ENCODE measurements around the gene TOP3A. TPM values are rescaled to one million over a fixed set of nuclear protein-coding genes. Genes with fewer than 3 reads are reported as not detected.

TOP3A gene
- total RNA-seq, 2 experiments from 2014 or later, result 59.0 to 59.5 TPM

DNA sequence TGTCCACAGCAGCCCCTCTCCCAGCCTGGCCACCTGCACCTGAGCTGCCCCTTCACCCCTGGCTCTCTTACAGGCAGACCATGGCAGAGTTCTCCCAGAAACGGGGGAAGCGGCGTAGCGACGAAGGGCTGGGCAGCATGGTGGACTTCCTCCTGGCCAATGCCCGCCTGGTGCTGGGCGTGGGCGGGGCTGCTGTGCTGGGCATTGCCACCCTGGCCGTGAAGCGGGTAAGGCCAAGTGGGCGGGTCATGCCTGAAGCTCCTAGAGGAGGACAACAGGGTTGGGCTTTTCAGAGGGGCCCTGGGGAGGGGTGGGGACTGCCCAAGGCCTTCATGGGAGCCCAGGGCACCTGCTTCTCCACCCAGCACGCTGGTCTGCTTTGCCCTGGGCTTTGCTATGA, 52.2 kb downstream of the TOP3A start:
- Mint-ChIP-seq H3K4me3 (no peak overlapping the region), H3K27ac (no peak overlapping the region), H3K27me3 (ENCODE audit: low read depth) (no peaks in the 10 kb centered on the region), H3K4me1 (ENCODE audit: low read depth) (peaks cover 24% of the 10 kb centered on the region), H3K9me3 (no peaks in the 10 kb centered on the region), H3K36me3 (ENCODE audit: low read depth) (no peaks in the 10 kb centered on the region)
- DNase-seq, result no peak
- CTCF ChIA-PET, result interaction anchor here (1.1 kb wide), 1 partner anchor 45 kb away, joined by 3 read pairs; no protein-coding TSS in a partner anchor
- intact Hi-C loops (cut with micrococcal nuclease), result loop anchor here (10.0 kb wide), 1 partner anchor 308 kb away; no protein-coding TSS in a partner anchor

DNA sequence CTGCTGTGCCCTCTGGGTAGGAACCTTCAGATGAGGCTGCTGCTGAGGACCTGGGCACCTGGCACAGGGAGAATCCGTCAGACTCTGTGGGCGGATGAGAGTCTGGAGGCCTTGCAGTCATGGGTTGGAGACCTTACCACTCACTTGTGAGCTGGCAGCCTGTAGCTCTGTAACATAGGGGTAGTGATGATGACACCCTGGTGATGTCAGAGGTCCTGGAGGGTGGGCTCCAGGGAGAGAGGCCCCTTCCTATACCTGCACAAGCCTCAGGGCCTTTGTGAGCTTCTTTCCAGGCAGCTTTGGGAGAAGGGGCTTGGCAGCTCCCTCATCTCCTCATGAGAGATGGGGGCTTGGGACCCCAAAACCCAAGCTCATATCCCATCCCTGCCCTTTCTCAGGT, 52.7 kb downstream of the TOP3A start:
- H3K27ac Mint-ChIP-seq, result no peak overlapping the region
- no peak for DNase-seq
- no peaks in the 10 kb centered on the region for H3K27me3 Mint-ChIP-seq (ENCODE audit: low read depth)
- H3K4me3 Mint-ChIP-seq, result no peak overlapping the region
- intact Hi-C loops (cut with micrococcal nuclease), result loop anchor here (10.0 kb wide), 1 partner anchor 307 kb away; no protein-coding TSS in a partner anchor
- H3K9me3 Mint-ChIP-seq, result no peaks in the 10 kb centered on the region
- H3K4me1 Mint-ChIP-seq (ENCODE audit: low read depth), result peaks cover 28% of the 10 kb centered on the region
- H3K36me3 Mint-ChIP-seq (ENCODE audit: low read depth), result peaks cover 1% of the 10 kb centered on the region
- CTCF ChIA-PET, result no interaction called here

GRCh38 chr17:18261659-18262058, 53.1 kb downstream of the TOP3A start:
- Mint-ChIP-seq H3K27me3 (ENCODE audit: low read depth) (no peaks in the 10 kb centered on the region), H3K4me1 (ENCODE audit: low read depth) (peaks cover 30% of the 10 kb centered on the region), H3K27ac (no peak overlapping the region), H3K4me3 (peak overlapping the region; percentile 78), H3K36me3 (ENCODE audit: low read depth) (peaks cover 2% of the 10 kb centered on the region), H3K9me3 (no peaks in the 10 kb centered on the region)
- no peak for DNase-seq
- intact Hi-C loops (cut with micrococcal nuclease), result loop anchor here (2.0 to 10.0 kb wide), 3 partner anchors 101 to 307 kb away; partner anchors contain the start of genes DRC3, SHMT1 and TOM1L2
- CTCF ChIA-PET, result interaction anchor here (0.8 kb wide), 1 partner anchor 364 kb away, joined by 5 read pairs; no protein-coding TSS in a partner anchor

- H3K9me3 Mint-ChIP-seq, result no peaks in the 10 kb centered on the region
- H3K27ac Mint-ChIP-seq, result peak overlapping the region; percentile 73
- H3K27me3 Mint-ChIP-seq (ENCODE audit: low read depth), result no peaks in the 10 kb centered on the region
- peaks cover 28% of the 10 kb centered on the region for H3K4me1 Mint-ChIP-seq (ENCODE audit: low read depth)
- peaks cover 2% of the 10 kb centered on the region for H3K36me3 Mint-ChIP-seq (ENCODE audit: low read depth)
- peak overlapping the region; percentile 78 for H3K4me3 Mint-ChIP-seq
- CTCF ChIA-PET, result interaction anchor here (0.6 to 0.8 kb wide), 2 partner anchors 53 to 365 kb away, joined by 3 to 5 read pairs; partner anchors contain the start of gene TOP3A
- peak; percentile 59 for DNase-seq
- intact Hi-C loops (cut with micrococcal nuclease), result loop anchor here (2.0 to 10.0 kb wide), 3 partner anchors 102 to 306 kb away; partner anchors contain the start of genes DRC3, SHMT1 and TOM1L2
Measured at GRCh38 chr17:18261146-18261515, 53.7 kb downstream of the TOP3A start.

DNA sequence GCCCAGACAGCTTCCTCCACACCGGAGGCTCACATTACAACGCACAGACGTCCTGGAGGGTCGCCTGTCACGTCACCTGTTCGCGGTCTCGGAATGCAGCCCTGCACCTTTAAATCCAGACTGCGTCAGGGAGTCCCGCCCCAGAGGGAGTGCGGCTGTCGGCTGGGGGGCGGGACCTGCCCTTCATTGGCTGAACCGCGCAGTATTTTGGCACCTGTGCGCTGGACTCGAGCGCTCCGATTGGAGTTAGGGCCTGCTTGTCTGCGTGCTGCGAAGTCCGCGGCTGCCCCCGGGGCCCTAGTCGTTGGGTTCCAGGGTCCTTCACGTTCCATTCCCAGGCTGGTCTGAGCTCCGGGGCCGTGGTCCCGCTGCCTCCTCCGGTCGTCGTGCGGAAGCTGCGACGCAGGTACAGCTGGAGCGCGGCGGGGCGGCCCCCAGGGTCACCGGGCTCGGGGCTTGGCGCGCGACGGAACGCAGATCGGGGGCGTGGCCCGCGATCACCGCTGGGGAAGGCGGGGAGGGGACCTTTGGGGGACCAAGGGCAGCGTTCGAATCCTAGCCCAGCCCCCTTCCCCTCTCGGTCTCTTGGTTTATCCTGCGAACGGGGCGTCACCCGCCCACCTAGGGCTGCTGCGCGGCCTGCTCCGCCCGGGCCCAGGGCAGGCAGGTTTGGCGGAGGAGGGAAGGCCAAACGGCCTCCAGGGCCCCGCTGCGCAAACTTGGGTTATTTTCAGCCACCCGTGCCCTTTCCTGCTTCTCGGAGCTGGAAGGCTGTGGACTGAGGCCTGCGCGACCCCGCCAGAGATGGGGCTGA, 54.3 kb downstream of the TOP3A start, which contains the start of gene MIEF2:
Gene MIEF2, plus strand, starts transcription at position 331 of the 814 bp plus-strand sequence. CDS start 2,059 bp downstream, outside the sequence.
- peak within 1 kb of the TSS; percentile 73 for H3K27ac Mint-ChIP-seq

DNA sequence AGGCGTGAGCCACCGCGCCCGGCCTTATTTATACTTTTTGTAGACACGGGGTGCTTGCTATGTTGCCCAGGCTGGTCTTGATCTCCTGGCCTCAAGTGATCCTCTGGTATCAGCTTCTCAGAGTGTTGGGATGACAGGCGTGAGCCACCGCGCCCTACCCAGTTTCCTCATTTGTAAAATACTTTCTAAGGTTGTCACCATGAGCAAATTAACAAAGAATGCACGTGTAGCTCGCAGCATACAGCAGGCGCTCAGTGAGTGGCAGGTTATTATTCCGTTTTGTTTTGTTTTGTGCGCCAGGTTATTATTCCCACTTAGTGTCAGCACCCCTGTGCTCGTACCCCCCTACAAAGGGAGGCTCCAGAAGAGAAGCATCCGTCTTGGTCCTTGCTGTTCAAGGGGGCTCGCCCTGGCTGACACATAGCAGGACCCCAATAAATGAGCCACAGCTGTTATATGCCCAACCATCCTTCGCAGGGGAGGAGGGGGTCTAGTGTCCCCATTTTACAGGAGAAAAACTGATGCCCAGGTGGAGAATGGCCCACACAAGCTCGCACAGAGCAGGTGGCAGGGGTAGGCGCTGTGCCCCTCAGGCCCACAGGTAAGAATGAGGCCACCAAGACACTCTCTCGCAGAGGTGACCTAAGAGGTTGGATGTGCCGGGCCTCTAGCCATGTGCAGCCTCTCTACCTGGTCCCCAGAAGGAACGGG, 55.0 kb downstream of the TOP3A start:
- H3K4me3 Mint-ChIP-seq, result peak overlapping the region; percentile 78
- no peaks in the 10 kb centered on the region for H3K9me3 Mint-ChIP-seq
- CTCF ChIA-PET, result interaction anchor here (1.1 to 1.2 kb wide), 2 partner anchors 11 to 41 kb away, joined by 4 to 5 read pairs; no protein-coding TSS in a partner anchor
- H3K36me3 Mint-ChIP-seq (ENCODE audit: low read depth), result peaks cover 2% of the 10 kb centered on the region
- H3K27me3 Mint-ChIP-seq (ENCODE audit: low read depth), result no peaks in the 10 kb centered on the region
- intact Hi-C loops (cut with micrococcal nuclease), result loop anchor here (1.0 to 10.0 kb wide), 6 partner anchors 43 to 305 kb away; partner anchors contain the start of genes ALKBH5, DRC3, SHMT1 and SMCR8
- H3K4me1 Mint-ChIP-seq (ENCODE audit: low read depth), result peaks cover 30% of the 10 kb centered on the region
- peak overlapping the region; percentile 30 for H3K27ac Mint-ChIP-seq
- DNase-seq, result no peak

More for the DNA sequence above, 54.3 kb downstream of the TOP3A start, which contains the start of gene MIEF2:
- CTCF ChIA-PET, result interaction anchor here (0.6 to 1.1 kb wide), 3 partner anchors 42 to 365 kb away, joined by 3 to 5 read pairs (median 5); partner anchors contain the start of gene TOP3A
- Mint-ChIP-seq H3K9me3 (no peaks in the 10 kb centered on the region), H3K4me3 (peak within 1 kb of the TSS; percentile 78), H3K27me3 (ENCODE audit: low read depth) (no peaks in the 10 kb centered on the region), H3K4me1 (ENCODE audit: low read depth) (peaks cover 30% of the 10 kb centered on the region), H3K36me3 (ENCODE audit: low read depth) (peaks cover 2% of the 10 kb centered on the region)
- peak; percentile 95 for DNase-seq
- intact Hi-C loops (cut with micrococcal nuclease), result loop anchor here (1.0 to 10.0 kb wide), 5 partner anchors 55 to 306 kb away; partner anchors contain the start of genes ALKBH5, DRC3, SHMT1 and SMCR8

DNA sequence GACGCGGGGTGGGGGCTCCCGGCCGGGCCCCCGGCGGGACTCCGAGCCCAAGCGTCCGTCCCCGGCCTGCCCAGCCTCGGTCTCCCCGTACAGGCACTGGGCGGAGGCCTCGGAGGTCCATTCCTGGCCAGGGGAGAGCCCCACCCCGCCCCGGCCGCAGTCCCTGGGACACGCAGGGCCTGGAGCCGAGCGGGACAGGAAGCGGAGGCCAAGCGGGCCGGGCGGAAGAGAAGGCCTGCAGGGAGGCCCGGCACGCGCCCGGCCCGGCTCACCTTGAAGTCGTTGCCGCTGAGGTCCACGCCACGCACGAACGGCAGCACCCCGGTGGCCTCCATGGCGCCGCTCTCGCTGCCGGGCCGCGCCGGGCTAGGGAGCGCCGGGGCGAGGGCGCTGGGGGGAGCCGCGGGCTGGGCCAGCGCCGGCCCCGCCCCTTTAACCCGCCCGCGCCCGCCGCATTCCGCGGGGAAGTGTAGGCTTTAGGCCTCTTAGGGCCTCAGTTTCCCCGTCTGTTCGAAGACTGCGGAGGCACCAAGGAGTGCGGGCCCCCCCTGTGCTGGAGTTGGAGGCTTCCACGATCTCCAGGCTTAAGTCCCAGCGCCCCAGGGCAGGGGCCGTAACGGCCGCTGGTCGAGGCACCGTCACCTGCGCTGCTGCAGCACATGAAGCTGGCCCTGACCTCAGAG, 56.3 kb downstream of the TOP3A start, which contains the start of gene FLII:
Gene FLII, minus strand, starts transcription at position 383 of the 683 bp plus-strand sequence. Its CDS starts 48 bp downstream, at position 335.
- H3K9me3 Mint-ChIP-seq, result no peaks in the 10 kb centered on the region
- intact Hi-C loops (cut with micrococcal nuclease), result loop anchor here (1.0 to 2.0 kb wide), 3 partner anchors 10 to 42 kb away; partner anchors contain the start of gene LLGL1
- CTCF ChIA-PET, result interaction anchor here (0.6 to 1.2 kb wide), 3 partner anchors 10 to 635 kb away, joined by 3 to 4 read pairs (median 4); no protein-coding TSS in a partner anchor
- H3K36me3 Mint-ChIP-seq (ENCODE audit: low read depth), result peaks cover 4% of the 10 kb centered on the region
- H3K27me3 Mint-ChIP-seq (ENCODE audit: low read depth), result no peaks in the 10 kb centered on the region
- peak; percentile 46 for DNase-seq
- H3K4me3 Mint-ChIP-seq, result peak within 1 kb of the TSS; percentile 98
- peaks cover 30% of the 10 kb centered on the region for H3K4me1 Mint-ChIP-seq (ENCODE audit: low read depth)
- H3K27ac Mint-ChIP-seq, result peak within 1 kb of the TSS; percentile 86

DNA sequence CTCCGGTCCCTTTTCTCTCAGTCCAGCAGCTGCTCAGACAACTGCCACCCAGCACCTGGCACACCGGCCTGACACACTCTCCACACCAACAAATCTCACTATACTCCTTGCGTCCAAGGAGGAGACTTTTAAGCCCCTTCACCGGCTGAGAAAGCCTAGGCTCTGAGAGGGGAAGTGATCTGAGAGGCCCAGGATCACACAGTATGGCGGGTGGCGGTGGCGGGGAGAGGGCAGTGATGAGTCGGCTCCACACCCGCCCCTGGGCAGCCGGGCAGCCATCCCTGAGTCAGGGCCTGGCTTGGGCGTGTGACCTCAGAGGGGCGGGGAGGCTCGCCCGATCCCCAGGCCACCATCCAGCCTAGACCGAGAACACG, 56.8 kb downstream of the TOP3A start:
- H3K36me3 Mint-ChIP-seq (ENCODE audit: low read depth), result peaks cover 5% of the 10 kb centered on the region
- CTCF ChIA-PET, result interaction anchor here (0.6 kb wide), 1 partner anchor 69 kb away, joined by 3 read pairs; no protein-coding TSS in a partner anchor
- no peaks in the 10 kb centered on the region for H3K27me3 Mint-ChIP-seq (ENCODE audit: low read depth)
- intact Hi-C loops (cut with micrococcal nuclease), result loop anchor here (1.0 to 2.0 kb wide), 3 partner anchors 10 to 41 kb away; partner anchors contain the start of gene LLGL1
- DNase-seq, result peak; percentile 61
- peaks cover 30% of the 10 kb centered on the region for H3K4me1 Mint-ChIP-seq (ENCODE audit: low read depth)
- no peaks in the 10 kb centered on the region for H3K9me3 Mint-ChIP-seq
- peak overlapping the region; percentile 98 for H3K4me3 Mint-ChIP-seq
- peak overlapping the region; percentile 86 for H3K27ac Mint-ChIP-seq

GRCh38 chr17:18257268-18257981, 57.4 kb downstream of the TOP3A start:
- Mint-ChIP-seq H3K36me3 (ENCODE audit: low read depth) (peaks cover 5% of the 10 kb centered on the region), H3K4me1 (ENCODE audit: low read depth) (peaks cover 30% of the 10 kb centered on the region), H3K27ac (peak overlapping the region; percentile 86), H3K4me3 (peak overlapping the region; percentile 98), H3K27me3 (ENCODE audit: low read depth) (no peaks in the 10 kb centered on the region), H3K9me3 (no peaks in the 10 kb centered on the region)
- intact Hi-C loops (cut with micrococcal nuclease), result no loop called here
- peak; percentile 79 for DNase-seq
- CTCF ChIA-PET, result interaction anchor here (0.6 to 1.3 kb wide), 2 partner anchors 40 to 68 kb away, joined by 3 read pairs; no protein-coding TSS in a partner anchor

DNA sequence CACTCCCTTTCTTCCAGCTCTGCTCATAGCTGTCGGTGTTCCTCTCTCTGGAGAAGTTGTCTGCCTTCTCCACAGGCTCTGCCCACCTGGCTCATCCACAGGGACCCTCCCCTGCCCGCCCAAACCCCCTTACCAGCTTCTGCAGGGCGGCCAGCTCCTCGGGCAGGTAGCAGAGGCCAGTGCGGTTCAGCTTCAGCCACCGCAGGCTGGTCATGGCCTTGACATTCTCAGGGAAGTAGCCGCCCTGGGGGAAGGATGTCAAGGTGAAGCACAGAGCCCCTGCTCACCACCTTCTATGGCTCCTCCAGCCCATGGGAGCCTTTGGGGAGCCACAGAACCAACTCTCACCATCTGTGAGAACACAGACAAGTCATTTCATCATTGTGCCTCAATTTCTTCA, 58.0 kb downstream of the TOP3A start:
- peaks cover 6% of the 10 kb centered on the region for H3K36me3 Mint-ChIP-seq (ENCODE audit: low read depth)

More for the DNA sequence above, 58.0 kb downstream of the TOP3A start:
- Mint-ChIP-seq H3K4me1 (ENCODE audit: low read depth) (peaks cover 28% of the 10 kb centered on the region), H3K27me3 (ENCODE audit: low read depth) (no peaks in the 10 kb centered on the region), H3K27ac (peak overlapping the region; percentile 43), H3K4me3 (peak overlapping the region; percentile 98), H3K9me3 (no peaks in the 10 kb centered on the region)
- intact Hi-C loops (cut with micrococcal nuclease), result no loop called here
- CTCF ChIA-PET, result interaction anchor here (0.8 to 1.3 kb wide), 2 partner anchors 8 to 39 kb away, joined by 3 to 4 read pairs; no protein-coding TSS in a partner anchor
- no peak for DNase-seq

All from activated naive CD4-positive, alpha-beta T cell treated with anti-CD3 and anti-CD28 coated beads for 36 hours (primary cell).